Measurements from ENCODE around the gene DGAT2. TPM values are rescaled to one million over a fixed set of nuclear protein-coding genes. Genes with fewer than 3 reads are reported as not detected.

Gene DGAT2
- total RNA-seq, 1 donor: 3.6 TPM

DNA sequence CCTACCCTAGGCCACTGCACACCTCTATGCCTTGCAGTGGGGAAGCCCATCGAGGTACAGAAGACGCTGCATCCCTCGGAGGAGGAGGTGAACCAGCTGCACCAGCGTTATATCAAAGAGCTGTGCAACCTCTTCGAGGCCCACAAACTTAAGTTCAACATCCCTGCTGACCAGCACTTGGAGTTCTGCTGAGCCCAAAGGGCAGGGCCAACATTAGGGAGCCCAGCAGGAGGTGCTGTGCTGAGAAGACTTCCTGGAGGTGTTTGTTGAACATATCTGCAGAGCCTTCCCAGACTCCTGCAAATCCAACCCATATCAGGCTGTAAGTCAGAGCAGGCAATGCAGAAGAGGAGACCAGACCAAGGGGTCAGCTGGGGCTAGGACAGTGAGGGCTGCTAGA, 37.5 kb upstream of the DGAT2 start:
- Histone ChIP-seq H3K27ac (ENCODE audit: low read depth, low read length) (no peak overlapping the region), H4K20me1 (ENCODE audit: insufficient read depth, low read length) (no peaks in the 10 kb centered on the region), H2AFZ (ENCODE audit: low read length) (no peak overlapping the region), H3K4me1 (ENCODE audit: insufficient read depth, low read length) (no peaks in the 10 kb centered on the region), H3K9me3 (ENCODE audit: low read depth, low read length) (no peaks in the 10 kb centered on the region), H3K4me3 (ENCODE audit: insufficient read depth, low read length) (no peak overlapping the region), H3K36me3 (ENCODE audit: insufficient read depth, low read length) (no peaks in the 10 kb centered on the region), H3K79me2 (ENCODE audit: insufficient read depth, low read length) (no peaks in the 10 kb centered on the region), H3K4me2 (ENCODE audit: insufficient read depth, low read length) (no peak overlapping the region), H3K27me3 (ENCODE audit: insufficient read depth, low read length) (peaks cover 8% of the 10 kb centered on the region)
- TF ChIP-seq, protein P1, sequence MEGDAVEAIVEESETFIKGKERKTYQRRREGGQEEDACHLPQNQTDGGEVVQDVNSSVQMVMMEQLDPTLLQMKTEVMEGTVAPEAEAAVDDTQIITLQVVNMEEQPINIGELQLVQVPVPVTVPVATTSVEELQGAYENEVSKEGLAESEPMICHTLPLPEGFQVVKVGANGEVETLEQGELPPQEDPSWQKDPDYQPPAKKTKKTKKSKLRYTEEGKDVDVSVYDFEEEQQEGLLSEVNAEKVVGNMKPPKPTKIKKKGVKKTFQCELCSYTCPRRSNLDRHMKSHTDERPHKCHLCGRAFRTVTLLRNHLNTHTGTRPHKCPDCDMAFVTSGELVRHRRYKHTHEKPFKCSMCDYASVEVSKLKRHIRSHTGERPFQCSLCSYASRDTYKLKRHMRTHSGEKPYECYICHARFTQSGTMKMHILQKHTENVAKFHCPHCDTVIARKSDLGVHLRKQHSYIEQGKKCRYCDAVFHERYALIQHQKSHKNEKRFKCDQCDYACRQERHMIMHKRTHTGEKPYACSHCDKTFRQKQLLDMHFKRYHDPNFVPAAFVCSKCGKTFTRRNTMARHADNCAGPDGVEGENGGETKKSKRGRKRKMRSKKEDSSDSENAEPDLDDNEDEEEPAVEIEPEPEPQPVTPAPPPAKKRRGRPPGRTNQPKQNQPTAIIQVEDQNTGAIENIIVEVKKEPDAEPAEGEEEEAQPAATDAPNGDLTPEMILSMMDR (IDR thresholded peaks at IDR 0.05; ENCODE audit: extremely low read depth, low read depth, low read length): no peak
- no peak for DNase-seq (ENCODE audit: insufficient read length, low spot score, missing footprints)

DNA sequence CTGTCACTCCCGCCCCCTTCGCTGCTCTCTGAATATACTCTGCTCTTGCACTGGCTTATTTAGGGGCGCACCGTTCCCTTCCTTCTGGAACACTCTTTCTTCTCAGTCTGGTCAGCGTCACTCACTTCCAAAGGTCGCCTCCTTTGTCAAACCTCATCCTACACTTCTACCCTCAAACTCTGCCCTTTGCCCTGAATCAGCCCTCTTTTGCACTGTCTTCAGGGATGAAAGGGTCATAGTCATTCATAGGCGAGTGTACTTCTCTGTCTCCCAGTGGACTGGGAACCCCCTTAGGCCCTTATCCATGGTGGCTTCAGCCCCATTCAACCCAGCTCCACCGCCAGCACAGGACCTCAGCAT, 35.5 kb upstream of the DGAT2 start:
- Histone ChIP-seq H4K20me1 (ENCODE audit: insufficient read depth, low read length) (no peaks in the 10 kb centered on the region), H3K27me3 (ENCODE audit: insufficient read depth, low read length) (peaks cover 8% of the 10 kb centered on the region), H3K79me2 (ENCODE audit: insufficient read depth, low read length) (no peaks in the 10 kb centered on the region), H3K27ac (ENCODE audit: low read depth, low read length) (no peak overlapping the region), H3K4me2 (ENCODE audit: insufficient read depth, low read length) (no peak overlapping the region), H3K4me1 (ENCODE audit: insufficient read depth, low read length) (no peaks in the 10 kb centered on the region), H2AFZ (ENCODE audit: low read length) (no peak overlapping the region), H3K4me3 (ENCODE audit: insufficient read depth, low read length) (no peak overlapping the region), H3K36me3 (ENCODE audit: insufficient read depth, low read length) (no peaks in the 10 kb centered on the region), H3K9me3 (ENCODE audit: low read depth, low read length) (no peaks in the 10 kb centered on the region)
- TF ChIP-seq, protein P1 (IDR thresholded peaks at IDR 0.05; ENCODE audit: extremely low read depth, low read depth, low read length): no peak
- DNase-seq (ENCODE audit: insufficient read length, low spot score, missing footprints): no peak

DNA sequence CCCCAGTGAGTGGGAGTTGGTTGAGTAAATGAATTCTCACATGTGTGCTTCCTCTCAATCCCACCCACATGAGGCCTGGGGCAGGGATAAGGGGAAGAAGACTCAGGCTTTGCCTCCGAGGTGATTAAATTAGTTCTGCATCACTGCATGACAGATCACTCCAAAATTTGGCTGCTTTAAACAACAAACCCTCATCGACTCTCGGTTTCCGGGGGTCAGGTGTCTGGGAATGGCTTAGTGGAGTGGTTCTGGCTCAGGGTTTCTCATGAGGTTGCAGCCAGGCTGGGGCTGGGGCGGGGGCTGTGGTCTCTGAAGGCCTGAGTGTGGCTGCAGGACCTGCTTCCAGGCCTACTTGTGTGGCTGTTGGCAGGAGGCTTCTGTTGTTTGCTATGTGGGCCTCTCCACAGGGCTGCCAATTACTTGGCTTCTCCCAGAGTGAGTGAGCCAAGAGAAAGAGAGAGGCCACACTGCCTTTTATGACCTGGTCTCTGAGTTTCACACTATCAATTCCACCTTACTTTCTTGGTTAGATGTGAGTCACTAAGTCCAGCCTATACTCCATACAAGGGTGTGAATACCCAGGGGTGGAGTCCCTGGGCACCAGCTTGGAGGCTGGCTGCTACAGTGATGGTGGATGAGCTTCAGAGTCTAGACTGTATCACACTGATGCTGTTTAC, 35.0 kb upstream of the DGAT2 start:
- Histone ChIP-seq H3K4me3 (ENCODE audit: insufficient read depth, low read length) (no peak overlapping the region), H2AFZ (ENCODE audit: low read length) (no peak overlapping the region), H3K9me3 (ENCODE audit: low read depth, low read length) (no peaks in the 10 kb centered on the region), H3K79me2 (ENCODE audit: insufficient read depth, low read length) (no peaks in the 10 kb centered on the region), H3K36me3 (ENCODE audit: insufficient read depth, low read length) (no peaks in the 10 kb centered on the region), H3K27me3 (ENCODE audit: insufficient read depth, low read length) (peaks cover 8% of the 10 kb centered on the region), H3K4me1 (ENCODE audit: insufficient read depth, low read length) (no peaks in the 10 kb centered on the region), H3K4me2 (ENCODE audit: insufficient read depth, low read length) (no peak overlapping the region), H4K20me1 (ENCODE audit: insufficient read depth, low read length) (no peaks in the 10 kb centered on the region), H3K27ac (ENCODE audit: low read depth, low read length) (no peak overlapping the region)
- TF ChIP-seq, protein P1 (IDR thresholded peaks at IDR 0.05; ENCODE audit: extremely low read depth, low read depth, low read length): no peak
- DNase-seq (ENCODE audit: insufficient read length, low spot score, missing footprints): peak; percentile 60

- H3K27me3 ChIP-seq (ENCODE audit: insufficient read depth, low read length): peaks cover 15% of the 10 kb centered on the region
- H3K4me1 ChIP-seq (ENCODE audit: insufficient read depth, low read length): no peaks in the 10 kb centered on the region
- no peak overlapping the region for H3K27ac ChIP-seq (ENCODE audit: low read depth, low read length)
- H3K4me2 ChIP-seq (ENCODE audit: insufficient read depth, low read length): no peak overlapping the region
- H3K79me2 ChIP-seq (ENCODE audit: insufficient read depth, low read length): no peaks in the 10 kb centered on the region
- TF ChIP-seq, protein P1 (IDR thresholded peaks at IDR 0.05; ENCODE audit: extremely low read depth, low read depth, low read length): no peak
- no peaks in the 10 kb centered on the region for H4K20me1 ChIP-seq (ENCODE audit: insufficient read depth, low read length)
- H3K9me3 ChIP-seq (ENCODE audit: low read depth, low read length): no peaks in the 10 kb centered on the region
- no peaks in the 10 kb centered on the region for H3K36me3 ChIP-seq (ENCODE audit: insufficient read depth, low read length)
- no peak overlapping the region for H2AFZ ChIP-seq (ENCODE audit: low read length)
- H3K4me3 ChIP-seq (ENCODE audit: insufficient read depth, low read length): no peak overlapping the region
- DNase-seq (ENCODE audit: insufficient read length, low spot score, missing footprints): no peak
Measured at GRCh38 chr11:75734491-75735180, 33.9 kb upstream of the DGAT2 start.

All from osteoblast (primary cell).